K562 (cell line): ENCODE results near the gene BTD. TPM values are rescaled to one million over a fixed set of nuclear protein-coding genes. Genes with fewer than 3 reads are reported as not detected.

Source experiments
- ETS1 ChIP-seq: conservative IDR thresholded peaks from 2 replicates; pipeline ENCODE4 v1.6.1; 2011; ENCODE audit warnings: low read depth, mild to moderate bottlenecking, low read length; ENCODE audit not compliant: control insufficient read depth
- GTF2A2 ChIP-seq: IDR thresholded peaks from 2 replicates; pipeline ENCODE4 v1.6.1; 2016; ENCODE audit warnings: mild to moderate bottlenecking, missing genetic modification characterization, missing compliant biosample characterization
- HMG20A ChIP-seq: fragments of 450-650 bp; formaldehyde crosslinking; conservative IDR thresholded peaks from 2 replicates; pipeline ENCODE4 v1.4.0; 2020; ENCODE audit warnings: mild to moderate bottlenecking, mixed read lengths
- MXI1 ChIP-seq: IDR thresholded peaks from 2 replicates; pipeline ENCODE4 v1.6.1; 2011; ENCODE audit warnings: low read depth, mild to moderate bottlenecking, improper control_type of control experiment, low read length
- SAFB ChIP-seq: fragments of 200-400 bp; formaldehyde crosslinking; IDR thresholded peaks from 2 replicates; pipeline ENCODE4 v1.6.1; 2017; ENCODE audit warnings: low read depth, low read length, borderline replicate concordance
- ZBTB8A ChIP-seq: fragments of 450-650 bp; IDR thresholded peaks from 2 replicates; pipeline ENCODE4 v1.6.1; 2018; ENCODE audit warnings: mild to moderate bottlenecking, moderate library complexity; ENCODE audit not compliant: partially characterized antibody
- ZNF12 ChIP-seq: sonication (generic); formaldehyde crosslinking; IDR thresholded peaks from 2 replicates; pipeline ENCODE4 v1.4.0; 2020; ENCODE audit warnings: mild to moderate bottlenecking, missing genetic modification reagents
- ZNF583 ChIP-seq: fragments of 250-450 bp; sonication (Bioruptor Pico); IDR thresholded peaks from 2 replicates; pipeline ENCODE4 v1.4.0; 2020
- polyA plus RNA-seq, 8 experiments: library from polyadenylated mRNA; depleted of rRNA in 4 of 8; stranded (reverse) in 5 of 8; unstranded in 3 of 8; fragments of >200 nt; fragmentation: Nextera tagmentation in 2 of 8; fragmentation: Illumina TruSeq in 1 of 8; extraction: Ambion mirVana in 2 of 8; extraction: Trizol in 1 of 8; gene quantifications; 2 replicates each; pipeline versions ENCODE4 v1.2.1 to v1.2.3, GENCODE V29; 2011 to 2014; ENCODE audit warnings: inconsistent platforms in 1 of 8, missing spikeins in 1 of 8
- total RNA-seq, 7 experiments: library from RNA; depleted of rRNA in 6 of 7; stranded (reverse); fragments of >200 nt in 6 of 7; fragmentation: Illumina TruSeq in 2 of 7; extraction: Trizol in 2 of 7; gene quantifications; 2 replicates each; pipeline versions ENCODE4 v1.2.1 to v1.2.3, GENCODE V29; 2011 to 2021; ENCODE audit warnings: low replicate concordance in 1 of 7
- TF ChIP-seq, protein P1 (sequence below): fragments of 450-650 bp; IDR thresholded peaks from 2 replicates; pipeline ENCODE4 v1.6.1; 2016; ENCODE audit warnings: low read depth
- TF ChIP-seq, protein P2 (sequence below): fragments of 450-650 bp; IDR thresholded peaks from 2 replicates; pipeline ENCODE4 v1.6.1; 2018; ENCODE audit not compliant: partially characterized antibody
- TF ChIP-seq, protein P3 (sequence below): fragments of 450-650 bp; IDR thresholded peaks from 2 replicates; pipeline ENCODE4 v1.6.1; 2016; ENCODE audit warnings: mild to moderate bottlenecking

Gene BTD
- total and polyA plus RNA-seq, 9 of the 15 experiments (the other 6 are each of a cell fraction or from before 2014, with no cell fraction given), result 6.6 to 26.2 (median 10.6) TPM

DNA sequence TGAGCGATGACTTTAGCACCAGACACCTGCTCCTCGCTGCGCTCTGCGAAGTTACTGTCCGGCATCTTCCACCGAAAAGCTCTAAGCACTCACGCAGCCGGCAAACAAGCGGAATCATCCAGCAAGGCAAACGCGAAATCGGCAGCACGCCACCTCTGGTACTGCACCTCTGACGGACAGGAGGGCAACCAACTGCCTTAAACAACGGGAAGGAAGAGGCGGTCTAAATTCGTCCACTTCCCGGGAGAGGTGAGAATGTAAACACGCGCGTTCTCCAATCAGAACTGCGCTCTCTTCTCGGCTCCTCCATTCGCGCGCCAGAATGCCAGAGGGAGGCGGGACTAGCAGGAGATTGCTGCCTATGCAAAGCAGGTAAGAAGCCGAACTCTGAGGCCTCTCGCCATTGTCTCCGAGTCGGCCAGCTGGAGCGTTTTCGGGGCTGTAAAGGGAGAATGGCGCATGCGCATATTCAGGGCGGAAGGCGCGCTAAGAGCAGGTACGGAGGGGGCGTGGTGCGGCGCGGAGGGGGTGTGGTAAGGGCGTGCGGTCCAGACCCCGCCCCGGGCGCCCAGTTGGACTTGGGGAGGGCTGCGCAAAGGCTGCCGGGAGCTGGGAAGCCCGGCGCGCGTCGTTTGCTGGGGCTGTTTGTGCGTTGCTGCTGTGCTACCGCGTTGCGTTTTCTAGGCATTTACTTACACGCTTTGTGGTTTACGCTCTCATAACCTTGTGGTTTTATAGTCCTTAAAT lies at the start of gene BTD, which contains the start of gene HACL1 (continued):
- TF ChIP-seq ETS1, result peak; percentile 50; the same call in 1 of the 2 replicates
- no peak for TF ChIP-seq HMG20A (CRISPR knock-in tag)
- TF ChIP-seq GTF2A2 (tag), result no peak
- TF ChIP-seq, protein P1, sequence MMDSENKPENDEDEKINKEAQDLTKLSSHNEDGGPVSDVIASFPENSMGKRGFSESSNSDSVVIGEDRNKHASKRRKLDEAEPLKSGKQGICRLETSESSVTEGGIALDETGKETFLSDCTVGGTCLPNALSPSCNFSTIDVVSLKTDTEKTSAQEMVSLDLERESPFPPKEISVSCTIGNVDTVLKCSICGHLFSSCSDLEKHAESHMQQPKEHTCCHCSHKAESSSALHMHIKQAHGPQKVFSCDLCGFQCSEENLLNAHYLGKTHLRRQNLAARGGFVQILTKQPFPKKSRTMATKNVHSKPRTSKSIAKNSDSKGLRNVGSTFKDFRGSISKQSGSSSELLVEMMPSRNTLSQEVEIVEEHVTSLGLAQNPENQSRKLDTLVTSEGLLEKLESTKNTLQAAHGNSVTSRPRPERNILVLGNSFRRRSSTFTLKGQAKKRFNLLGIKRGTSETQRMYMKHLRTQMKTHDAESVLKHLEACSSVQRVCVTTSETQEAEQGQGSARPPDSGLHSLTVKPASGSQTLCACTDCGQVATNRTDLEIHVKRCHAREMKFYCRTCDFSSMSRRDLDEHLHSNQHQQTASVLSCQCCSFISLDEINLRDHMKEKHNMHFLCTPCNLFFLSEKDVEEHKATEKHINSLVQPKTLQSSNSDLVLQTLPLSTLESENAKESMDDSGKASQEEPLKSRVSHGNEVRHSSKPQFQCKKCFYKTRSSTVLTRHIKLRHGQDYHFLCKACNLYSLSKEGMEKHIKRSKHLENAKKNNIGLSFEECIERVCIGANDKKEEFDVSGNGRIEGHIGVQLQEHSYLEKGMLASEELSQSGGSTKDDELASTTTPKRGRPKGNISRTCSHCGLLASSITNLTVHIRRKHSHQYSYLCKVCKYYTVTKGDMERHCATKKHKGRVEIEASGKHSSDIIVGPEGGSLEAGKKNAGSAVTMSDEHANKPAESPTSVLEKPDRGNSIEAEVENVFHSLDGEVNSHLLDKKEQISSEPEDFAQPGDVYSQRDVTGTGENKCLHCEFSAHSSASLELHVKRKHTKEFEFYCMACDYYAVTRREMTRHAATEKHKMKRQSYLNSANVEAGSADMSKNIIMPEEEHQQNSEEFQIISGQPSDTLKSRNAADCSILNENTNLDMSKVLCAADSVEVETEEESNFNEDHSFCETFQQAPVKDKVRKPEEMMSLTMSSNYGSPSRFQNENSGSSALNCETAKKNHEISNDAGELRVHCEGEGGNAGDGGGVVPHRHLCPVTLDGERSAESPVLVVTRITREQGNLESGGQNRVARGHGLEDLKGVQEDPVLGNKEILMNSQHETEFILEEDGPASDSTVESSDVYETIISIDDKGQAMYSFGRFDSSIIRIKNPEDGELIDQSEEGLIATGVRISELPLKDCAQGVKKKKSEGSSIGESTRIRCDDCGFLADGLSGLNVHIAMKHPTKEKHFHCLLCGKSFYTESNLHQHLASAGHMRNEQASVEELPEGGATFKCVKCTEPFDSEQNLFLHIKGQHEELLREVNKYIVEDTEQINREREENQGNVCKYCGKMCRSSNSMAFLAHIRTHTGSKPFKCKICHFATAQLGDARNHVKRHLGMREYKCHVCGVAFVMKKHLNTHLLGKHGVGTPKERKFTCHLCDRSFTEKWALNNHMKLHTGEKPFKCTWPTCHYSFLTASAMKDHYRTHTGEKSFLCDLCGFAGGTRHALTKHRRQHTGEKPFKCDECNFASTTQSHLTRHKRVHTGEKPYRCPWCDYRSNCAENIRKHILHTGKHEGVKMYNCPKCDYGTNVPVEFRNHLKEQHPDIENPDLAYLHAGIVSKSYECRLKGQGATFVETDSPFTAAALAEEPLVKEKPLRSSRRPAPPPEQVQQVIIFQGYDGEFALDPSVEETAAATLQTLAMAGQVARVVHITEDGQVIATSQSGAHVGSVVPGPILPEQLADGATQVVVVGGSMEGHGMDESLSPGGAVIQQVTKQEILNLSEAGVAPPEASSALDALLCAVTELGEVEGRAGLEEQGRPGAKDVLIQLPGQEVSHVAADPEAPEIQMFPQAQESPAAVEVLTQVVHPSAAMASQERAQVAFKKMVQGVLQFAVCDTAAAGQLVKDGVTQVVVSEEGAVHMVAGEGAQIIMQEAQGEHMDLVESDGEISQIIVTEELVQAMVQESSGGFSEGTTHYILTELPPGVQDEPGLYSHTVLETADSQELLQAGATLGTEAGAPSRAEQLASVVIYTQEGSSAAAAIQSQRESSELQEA, result no peak; the same call in 1 of the 2 replicates
- 0 out of 2 replicates have a peak, but pooled peaks have one; percentile 10 for TF ChIP-seq MXI1
- peak; percentile 44; the same call in 1 of the 2 replicates for TF ChIP-seq ZNF12
- no peak for TF ChIP-seq ZNF583
- TF ChIP-seq SAFB, result no peak
- TF ChIP-seq, protein P2, sequence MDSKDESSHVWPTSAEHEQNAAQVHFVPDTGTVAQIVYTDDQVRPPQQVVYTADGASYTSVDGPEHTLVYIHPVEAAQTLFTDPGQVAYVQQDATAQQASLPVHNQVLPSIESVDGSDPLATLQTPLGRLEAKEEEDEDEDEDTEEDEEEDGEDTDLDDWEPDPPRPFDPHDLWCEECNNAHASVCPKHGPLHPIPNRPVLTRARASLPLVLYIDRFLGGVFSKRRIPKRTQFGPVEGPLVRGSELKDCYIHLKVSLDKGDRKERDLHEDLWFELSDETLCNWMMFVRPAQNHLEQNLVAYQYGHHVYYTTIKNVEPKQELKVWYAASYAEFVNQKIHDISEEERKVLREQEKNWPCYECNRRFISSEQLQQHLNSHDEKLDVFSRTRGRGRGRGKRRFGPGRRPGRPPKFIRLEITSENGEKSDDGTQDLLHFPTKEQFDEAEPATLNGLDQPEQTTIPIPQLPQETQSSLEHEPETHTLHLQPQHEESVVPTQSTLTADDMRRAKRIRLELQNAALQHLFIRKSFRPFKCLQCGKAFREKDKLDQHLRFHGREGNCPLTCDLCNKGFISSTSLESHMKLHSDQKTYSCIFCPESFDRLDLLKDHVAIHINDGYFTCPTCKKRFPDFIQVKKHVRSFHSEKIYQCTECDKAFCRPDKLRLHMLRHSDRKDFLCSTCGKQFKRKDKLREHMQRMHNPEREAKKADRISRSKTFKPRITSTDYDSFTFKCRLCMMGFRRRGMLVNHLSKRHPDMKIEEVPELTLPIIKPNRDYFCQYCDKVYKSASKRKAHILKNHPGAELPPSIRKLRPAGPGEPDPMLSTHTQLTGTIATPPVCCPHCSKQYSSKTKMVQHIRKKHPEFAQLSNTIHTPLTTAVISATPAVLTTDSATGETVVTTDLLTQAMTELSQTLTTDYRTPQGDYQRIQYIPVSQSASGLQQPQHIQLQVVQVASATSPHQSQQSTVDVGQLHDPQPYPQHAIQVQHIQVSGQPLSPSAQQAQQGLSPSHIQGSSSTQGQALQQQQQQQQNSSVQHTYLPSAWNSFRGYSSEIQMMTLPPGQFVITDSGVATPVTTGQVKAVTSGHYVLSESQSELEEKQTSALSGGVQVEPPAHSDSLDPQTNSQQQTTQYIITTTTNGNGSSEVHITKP, result peak; percentile 19
- TF ChIP-seq, protein P3, sequence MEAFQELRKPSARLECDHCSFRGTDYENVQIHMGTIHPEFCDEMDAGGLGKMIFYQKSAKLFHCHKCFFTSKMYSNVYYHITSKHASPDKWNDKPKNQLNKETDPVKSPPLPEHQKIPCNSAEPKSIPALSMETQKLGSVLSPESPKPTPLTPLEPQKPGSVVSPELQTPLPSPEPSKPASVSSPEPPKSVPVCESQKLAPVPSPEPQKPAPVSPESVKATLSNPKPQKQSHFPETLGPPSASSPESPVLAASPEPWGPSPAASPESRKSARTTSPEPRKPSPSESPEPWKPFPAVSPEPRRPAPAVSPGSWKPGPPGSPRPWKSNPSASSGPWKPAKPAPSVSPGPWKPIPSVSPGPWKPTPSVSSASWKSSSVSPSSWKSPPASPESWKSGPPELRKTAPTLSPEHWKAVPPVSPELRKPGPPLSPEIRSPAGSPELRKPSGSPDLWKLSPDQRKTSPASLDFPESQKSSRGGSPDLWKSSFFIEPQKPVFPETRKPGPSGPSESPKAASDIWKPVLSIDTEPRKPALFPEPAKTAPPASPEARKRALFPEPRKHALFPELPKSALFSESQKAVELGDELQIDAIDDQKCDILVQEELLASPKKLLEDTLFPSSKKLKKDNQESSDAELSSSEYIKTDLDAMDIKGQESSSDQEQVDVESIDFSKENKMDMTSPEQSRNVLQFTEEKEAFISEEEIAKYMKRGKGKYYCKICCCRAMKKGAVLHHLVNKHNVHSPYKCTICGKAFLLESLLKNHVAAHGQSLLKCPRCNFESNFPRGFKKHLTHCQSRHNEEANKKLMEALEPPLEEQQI, result no peak
- no peak for TF ChIP-seq ZBTB8A
